NCI-H1105 treated with DMSO at 0.1 percent for 48 hours (cell line): Measurements from ENCODE around the gene DNAJC17.

Experiments
- DNase-seq: peaks from one replicate; lab custom pipeline; 2025; lab: John Stamatoyannopoulos, UW

DNAJC17 gene

DNA sequence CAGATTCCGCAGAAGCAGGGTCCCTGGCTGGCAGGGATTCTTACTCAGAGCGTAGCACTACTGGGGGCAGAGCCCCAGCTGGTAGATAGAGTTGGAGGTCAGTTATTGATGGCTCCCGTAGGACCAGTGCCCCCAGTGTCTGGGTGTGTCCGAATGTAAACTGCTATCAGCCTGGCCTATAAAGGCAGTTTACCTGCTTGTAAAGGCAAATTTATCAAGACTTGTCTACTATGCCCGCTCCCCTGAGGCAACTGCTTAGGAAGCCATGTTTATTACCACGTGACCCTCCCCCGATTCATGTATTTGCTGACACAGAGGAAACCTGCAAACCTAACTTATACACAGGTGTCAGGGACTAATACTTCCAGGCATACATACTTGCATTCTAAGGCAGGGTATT is 21.8 kb upstream of the DNAJC17 start:
- DNase-seq: no peak

DNA sequence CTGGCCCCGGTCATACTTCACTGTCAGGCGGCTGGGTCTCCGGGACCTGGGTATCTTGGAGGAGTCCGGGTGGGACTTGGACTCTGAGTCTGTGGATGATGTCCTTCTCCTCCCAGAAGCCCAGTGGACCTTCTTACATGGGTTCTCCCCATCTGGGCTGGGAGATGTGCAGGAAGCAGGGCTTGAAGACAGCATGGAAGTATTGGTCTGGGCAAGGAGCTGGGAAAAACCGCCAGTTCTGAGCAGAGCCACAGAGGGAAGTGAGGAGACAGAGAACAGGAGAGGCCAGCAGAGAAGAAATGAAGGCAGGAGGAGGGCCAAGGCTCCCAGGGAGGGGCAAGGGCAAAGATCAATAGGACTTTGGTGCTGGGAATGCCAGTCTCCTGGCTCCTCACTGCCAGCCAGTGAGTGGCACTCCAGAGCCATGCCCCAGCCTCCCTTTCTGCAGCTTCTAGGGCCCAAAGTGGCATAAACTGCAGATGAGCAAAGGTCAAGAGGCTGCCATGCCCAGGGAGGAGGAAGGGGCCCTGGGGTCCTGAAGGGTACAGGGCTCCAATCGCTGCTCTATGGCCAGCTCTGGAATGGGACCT is 21.3 kb upstream of the DNAJC17 start, which contains the start of gene PPP1R14D:
PPP1R14D (minus strand) TSS at position 262 of the 590 bp plus-strand sequence; CDS start at position 195, 67 bp downstream.
- no peak for DNase-seq

DNA sequence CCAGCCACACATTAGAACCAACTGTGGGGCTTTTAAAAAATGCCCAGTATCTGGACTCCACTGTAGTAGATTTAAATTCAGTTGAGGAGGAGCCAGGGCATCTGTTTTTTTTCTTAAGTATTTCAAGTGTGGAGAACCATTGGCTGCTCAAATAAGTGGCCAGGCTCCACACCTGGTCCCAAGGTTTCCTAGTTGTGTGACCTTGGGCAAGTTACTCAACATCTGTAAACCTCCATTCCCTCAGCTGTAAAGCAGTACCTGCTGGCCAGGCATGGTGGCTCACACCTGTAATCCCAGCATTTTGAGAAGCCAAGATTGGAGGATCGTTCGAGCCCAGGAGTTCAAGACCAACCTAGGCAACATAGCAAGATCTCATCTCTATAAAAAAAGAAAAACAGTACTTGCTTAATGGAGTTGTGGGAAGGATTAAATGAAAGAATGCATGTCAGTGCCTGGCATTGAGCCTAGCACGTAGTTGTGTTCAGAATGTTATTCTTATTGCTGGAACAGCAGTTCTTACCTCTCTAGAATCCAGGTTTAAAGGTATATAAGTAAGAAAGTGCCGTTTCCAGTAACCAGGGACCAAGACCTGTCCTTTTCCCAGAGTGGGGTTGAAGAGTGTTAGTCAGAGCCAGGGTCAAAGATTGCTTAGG is 19.3 kb upstream of the DNAJC17 start:
- DNase-seq: no peak

DNA sequence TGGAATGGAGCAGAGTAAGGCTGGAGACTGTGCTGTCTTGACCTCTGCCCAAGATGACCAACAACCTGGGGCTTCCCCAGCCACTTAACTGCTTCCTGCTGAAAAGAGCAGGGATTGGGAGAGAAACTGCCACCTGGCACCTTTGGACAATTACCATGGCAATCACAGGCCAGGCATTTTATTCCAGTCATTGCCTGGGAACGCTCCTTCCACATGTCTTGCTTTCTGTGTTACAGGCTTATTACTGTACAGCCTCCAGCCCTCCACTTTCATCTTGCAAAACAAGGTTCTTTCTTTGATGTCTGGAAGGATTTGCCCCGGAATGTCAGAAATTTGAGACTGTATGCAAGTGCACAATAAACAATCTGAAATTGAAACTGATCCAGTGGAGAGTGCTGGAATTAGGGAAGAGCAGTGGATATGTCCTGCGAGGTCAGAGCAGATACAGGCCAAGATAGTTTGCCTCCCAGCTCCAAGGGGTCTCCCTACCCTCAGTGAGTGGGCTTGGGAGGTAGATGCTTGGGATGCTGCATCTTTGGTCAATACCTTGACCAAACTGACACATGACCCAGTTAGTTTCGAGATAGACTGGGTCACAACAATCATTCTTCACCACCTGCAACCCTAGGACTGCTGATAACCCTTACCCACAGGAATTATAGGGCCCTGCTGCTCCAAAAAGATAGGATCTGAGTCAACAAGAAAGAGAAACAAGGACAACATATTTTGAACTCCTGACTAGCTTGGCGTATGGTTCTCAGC is 18.6 kb upstream of the DNAJC17 start:
- DNase-seq: no peak

DNA sequence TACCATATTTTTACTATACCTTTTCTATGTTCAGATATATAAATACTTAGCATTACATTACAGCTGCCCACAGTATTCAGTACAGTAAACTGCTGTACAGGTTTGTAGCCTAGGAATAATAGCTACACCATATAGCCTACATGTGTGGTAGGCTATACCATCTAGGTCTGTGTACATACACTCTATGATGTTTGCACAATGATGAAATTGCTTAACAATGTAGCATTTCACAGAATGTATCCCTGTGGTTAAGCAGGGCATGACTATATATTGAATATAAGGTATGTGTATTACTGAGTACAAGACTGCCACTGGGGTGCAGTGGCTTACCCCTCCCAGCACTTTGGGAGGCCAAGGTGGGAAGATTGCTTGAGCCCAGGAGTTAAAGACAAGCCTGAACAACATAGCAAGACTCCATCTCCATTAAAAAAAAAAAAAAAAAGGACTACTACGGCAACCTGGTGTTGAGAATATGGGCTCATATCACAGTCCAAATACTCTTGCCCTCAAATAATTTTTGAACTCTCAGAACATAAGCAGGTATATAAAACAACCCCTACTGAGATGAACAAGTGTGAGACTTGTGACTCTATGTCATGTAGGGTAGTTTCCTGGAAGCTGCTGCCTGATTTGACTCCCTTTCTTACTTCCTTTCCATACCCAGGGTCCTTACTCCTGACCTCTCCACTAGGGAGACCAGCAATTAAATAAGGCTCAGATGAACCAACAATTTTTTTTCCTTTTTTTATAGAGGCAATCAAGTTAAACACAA is 16.5 kb upstream of the DNAJC17 start:
- DNase-seq: no peak

DNA sequence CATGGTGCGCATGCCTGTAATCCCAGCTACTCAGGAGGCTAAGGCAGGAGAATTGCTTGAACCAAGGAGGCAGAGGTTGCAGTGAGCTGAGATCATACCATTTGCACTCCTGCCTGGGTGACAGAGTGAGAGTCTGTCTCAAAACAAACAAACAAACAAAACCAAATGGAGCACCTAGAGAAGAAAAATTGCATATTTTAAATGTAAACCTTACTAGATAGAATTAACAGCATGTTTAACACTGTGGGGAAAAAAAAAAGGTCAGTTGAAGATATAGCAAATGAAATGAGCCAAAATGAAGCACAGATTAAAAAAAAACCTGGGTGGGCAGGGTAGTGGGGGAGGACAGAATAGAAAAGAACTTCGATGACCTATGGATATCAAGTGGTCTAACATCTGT is 13.9 kb upstream of the DNAJC17 start:
- no peak for DNase-seq

DNA sequence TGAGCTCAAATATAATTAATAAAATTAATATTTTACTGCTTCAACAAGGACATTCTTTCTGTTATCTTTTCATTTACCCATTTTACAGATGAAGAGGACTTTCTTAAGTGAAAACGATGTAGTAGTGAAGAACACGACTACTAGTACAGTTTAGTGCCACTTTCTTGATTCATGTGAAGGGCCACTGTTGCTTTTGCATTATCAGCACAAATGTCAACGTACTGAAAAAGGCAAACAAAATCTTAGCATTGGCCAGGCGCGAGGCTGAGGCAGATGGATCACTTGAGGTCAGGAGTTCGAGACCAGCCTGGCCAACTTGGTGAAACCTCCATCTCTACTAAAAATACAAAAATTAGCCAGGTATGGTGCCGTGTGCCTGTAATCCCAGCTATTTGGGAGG is 11.8 kb upstream of the DNAJC17 start:
- no peak for DNase-seq

DNA sequence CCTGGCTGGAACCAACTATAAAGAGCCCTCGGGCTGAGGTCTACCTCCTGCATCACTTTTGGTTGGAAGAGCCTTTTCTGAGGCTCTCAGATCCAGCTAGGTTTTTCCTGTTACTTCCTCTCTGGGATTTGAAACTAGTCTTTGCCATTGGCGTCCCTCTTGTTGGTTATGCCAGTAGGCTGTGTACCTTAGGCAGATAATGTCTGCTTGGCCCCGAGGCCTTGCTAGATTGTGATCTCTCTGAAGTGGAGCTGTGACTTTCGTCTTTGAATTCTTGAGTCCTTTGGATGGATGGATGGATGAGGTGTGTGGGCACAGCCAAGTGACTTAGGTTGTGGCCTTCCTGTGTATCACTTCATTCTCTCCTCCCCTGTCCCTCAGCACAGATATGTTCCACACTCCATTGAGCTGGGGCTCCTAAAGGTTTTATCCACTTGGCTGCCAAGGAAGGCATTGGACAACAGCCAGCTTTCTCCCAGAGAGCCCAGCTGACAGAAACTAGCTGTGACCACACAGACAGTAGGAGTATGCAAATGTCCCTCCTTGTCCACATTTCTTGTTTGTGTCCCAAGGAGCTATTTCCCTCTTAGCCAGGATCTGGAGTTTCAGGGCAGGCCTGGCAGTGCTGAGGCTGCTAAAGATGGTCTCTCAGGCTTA is 7.9 kb upstream of the DNAJC17 start:
- DNase-seq: peak; percentile 0

DNA sequence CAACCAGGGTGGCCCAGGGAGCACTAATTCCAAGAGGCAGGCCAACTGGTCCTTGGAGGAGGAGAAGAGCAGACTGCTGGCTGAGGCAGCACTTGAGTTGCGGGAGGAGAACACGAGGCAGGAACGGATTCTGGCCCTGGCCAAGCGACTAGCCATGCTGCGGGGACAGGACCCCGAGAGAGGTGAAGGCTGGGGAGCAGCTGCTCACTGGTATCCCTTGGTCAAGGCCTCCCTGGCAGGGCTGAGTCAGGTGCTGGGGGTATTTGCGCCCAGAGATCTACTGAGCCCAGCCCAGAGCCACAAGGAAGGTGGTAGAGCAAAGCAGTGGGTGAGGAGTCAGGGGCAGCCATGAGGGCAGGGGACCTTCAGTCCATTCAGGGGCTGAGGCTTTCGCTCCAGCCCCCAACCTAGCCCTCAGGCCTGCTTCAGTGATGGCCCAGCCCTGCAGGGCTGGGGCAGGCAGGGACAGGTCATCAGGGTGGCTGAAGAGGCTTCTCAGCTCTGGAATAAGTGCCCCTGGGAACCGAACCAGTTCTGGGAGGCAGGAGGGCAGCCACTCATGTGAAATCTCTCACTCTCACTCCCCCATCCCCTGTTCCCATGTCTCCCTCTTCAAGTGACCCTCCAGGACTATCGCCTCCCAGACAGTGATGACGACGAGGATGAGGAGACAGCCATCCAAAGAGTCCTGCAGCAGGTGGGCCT is 5.6 kb upstream of the DNAJC17 start:
- DNase-seq: no peak

DNA sequence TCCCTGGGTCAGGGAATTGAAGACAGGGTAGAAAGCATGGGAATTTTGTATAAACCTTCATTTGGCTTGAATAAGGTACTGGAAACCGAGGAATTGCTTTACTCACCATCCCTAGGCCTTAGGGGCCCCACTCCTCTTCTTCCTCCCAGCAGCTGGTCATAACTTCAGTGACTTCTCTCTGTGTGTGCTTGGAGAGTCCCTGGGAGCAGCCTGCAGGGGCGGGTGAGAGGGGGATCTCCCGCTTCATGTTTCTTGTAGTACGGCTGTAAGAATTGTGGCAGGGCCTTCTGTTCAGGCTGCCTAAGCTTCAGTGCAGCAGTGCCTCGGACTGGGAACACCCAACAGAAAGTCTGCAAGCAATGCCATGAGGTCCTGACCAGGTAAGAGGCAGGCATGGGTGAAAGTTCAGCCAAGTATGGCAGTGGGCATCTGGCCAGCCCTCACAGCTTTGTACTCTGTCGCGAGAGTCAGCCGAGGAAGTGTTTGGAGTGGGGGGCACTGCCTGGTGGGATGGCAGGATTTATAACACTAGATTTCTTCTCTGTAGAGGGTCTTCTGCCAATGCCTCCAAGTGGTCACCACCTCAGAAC is 1.7 kb upstream of the DNAJC17 start:
- DNase-seq: no peak

DNA sequence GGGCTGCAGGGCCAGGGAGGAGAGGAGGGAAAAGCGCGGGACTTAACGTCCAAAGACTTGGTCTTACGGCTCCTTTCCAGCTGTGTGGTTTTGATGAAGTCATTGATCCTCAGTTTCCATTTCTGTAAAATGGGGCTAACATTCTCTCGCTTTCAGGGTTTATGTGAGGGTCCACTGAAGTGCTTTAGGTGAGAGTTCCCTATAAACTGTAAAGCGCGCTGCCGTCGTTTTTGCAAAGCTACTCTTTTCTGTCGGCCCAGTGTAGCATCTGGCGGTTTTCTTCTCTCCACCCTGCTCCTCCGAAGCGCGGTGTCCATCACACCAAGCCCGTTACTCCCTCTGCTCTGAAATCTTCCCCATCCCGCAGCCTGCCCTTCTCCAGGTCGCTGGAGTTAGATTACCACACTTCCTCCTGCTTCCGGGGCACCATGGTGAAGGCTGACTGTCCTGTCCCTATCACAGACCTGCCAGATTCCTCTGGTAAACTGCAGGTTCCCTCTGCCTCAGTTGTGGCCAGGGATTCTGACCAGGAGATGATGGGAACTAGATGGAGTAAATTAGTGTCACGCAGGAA is 702 bp upstream of the DNAJC17 start:
- DNase-seq: no peak

DNA sequence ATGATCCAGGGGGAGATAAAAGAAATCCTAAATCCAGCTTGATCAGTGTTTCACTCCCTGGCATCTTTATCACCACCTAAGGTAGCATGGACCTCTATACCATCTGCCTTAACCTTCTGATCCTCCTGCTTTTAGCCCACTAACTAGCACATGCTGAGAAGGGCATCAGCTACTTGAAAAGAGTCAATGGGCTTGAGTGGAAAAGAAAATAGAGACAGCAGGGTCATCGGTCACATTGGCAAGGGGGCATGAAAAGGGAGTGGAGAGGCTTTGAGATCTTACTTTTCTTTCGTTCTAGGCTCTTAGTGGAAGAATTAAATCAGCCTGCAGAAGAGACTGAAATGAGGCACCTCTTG is 623 bp downstream of the DNAJC17 start:
- no peak for DNase-seq

DNA sequence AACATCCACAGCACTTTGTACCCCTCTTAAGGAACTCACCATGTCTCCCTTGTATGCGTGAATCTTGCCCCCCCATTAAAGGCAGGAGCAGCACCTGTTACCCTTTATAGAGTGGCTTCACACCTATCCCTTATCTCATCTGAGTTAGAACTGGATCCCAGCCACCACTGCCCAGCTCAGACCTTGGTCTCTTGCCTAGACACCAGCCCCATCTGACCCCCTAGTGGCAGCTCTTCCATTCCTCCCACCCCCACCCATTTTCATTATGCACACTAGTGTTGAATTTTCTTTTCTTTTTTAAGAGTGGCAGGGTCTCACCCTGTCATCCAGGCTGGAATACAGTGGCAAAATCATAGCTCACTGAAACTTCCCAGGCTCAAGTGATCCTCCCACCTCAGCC is 3.6 kb downstream of the DNAJC17 start:
- no peak for DNase-seq

DNA sequence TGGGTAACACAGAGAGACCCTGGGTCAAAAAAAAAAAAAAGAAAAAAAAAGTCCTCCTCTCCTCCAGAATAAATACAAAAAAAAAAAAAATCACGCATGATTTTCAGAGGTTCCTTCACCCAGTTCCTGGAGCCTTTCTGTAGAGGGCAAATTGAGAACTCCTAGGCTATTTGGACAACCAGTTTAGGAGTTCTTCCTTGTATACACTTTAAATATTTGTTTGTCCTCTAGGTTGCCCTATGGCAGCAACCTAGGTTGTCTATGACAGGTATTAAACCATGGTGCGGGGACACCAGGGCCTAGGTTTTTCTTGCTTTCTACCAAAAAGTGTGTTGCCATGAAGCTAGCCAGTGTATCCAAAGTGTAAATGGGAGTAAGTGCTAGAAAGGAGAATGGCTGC is 4.2 kb downstream of the DNAJC17 start:
- DNase-seq: no peak

DNA sequence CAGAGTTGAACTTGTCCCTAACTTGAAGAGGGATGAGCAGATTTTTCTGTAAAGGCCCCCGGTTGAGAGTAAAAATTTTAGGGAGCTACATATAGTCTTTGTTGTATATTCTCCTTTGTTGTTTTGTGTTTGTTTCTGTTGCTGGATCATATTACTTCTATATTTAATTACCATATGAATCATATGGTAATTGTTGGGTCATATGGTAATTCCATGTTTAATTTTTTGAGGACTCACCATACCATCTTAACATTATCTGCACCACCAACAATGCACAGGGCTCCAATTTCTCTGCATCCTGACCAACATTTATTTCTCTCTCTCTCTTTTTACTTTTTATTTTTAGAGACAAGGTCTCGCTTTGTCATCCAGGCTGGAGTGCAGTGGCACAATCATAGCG is 7.8 kb downstream of the DNAJC17 start:
- DNase-seq: no peak

DNA sequence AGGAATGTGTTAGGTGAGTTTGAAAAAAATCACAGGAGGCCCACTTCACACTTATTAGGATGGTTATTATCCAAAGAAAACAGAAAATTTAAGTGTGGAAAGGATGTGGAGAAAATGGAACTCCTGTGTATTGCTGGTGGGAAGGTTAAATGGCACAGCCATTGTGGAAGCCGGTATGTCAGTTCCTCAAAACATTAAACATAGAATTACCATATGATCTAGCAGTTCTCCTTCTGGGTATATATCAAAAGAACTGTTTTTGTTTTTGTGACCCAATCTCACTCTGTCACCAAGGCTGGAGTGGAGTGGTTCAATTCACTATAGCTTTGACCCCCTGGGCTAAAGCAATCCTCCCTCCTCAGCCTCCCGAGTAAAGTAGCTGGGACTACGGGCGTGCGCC is 10.8 kb downstream of the DNAJC17 start:
- no peak for DNase-seq

DNA sequence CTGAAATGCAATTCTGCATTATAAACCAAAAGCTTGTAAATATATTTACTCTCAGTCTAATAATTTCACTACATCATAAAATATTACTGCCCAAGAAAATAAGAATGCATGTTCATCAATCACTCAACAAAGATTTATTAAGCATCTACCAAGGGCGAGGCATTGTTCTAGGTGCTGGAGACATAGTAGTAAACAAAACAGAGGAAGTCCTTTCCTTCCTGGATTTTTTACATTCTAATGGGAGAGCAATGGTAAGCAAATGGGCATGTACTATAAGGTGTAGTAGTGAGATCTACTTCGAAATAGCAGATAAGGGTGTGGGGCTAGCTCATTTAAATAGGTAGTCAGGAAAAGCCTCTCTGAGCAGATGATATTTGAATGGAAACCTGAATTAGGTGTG is 11.2 kb downstream of the DNAJC17 start:
- DNase-seq: no peak

DNA sequence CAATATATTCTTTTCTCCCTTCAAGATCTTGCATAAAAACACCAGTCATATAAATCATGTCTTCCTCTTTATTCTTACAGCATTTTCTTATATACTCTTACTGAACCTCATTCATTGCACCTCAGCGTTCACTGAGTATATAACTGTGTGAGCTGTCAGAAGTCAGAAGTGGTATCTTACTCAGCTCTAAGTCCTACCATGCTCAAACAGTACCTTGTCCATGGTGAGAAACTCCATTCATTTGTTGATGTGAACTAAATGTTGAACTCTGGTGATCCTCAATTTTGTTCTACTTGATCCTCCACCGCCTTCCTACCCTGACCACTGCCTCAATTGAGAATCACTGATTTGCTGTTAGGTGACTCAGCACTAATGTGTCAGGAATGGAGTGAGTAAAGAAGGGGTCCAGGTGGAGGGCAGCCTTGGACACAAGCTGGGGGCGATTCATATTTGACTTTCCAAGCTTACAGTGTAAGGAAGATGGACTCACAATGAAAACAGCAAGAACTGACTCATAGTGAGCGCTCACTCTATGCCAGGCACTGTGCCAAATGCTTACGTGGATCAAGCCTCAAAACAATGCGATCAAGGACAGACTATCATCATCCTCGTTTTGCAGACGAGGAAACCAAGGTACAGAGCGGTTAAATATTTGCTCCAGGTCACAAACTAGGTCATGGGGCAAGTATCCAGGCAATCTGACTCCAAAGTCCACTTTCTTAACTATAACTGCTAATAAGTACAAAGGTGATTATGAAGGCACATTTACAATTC is 13.9 kb downstream of the DNAJC17 start:
- no peak for DNase-seq

DNA sequence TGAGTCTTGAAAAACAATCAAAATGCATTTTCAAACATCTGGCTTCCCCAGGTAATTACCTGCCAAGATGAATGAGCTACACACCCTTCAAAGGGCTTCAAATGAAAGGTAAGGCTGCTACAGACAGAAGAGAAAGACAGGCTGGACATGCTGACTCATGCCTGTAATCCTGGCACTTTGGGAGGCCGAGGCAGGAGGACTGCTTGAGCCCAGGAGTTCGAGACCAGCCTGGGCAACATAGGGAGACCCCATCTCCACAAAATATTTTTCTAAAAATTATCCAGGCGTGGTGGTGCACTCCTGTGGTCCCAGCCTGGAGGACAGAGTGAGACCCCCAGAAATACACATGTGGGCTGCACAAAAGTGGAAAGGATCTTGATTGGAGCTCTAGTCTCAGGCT is 14.9 kb downstream of the DNAJC17 start:
- no peak for DNase-seq

DNA sequence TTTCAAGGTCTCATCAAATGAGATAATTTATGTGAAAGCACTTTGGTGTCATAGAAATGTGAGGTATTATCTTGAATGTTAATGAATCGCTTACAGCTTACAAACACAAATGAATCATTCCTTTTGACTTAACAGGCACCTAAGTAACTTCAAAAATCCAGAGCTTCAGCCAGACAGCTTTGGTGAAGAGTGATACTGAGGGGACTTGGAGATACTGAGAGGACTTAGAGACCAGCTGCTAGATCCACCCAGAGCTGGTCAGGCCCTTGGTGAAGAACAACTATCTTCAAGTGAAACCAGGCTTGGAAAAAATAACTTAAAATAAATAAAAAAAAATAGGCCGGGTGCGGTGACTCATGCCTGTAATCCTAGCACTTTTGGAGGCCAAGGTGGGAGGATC is 16.6 kb downstream of the DNAJC17 start:
- DNase-seq: no peak
